A673 (cell line): ENCODE results near the gene SLC25A6. TPM values are rescaled to one million over a fixed set of nuclear protein-coding genes. Genes with fewer than 3 reads are reported as not detected.
"Not testable (repeated sequence)": the region's sequence is repeated elsewhere in the genome, so short reads cannot be mapped to it uniquely, and the experiment has no call there.

Experiments used
- BruUV-seq: library from RNA; stranded (reverse); fragments of 400-500 nt; replicated peaks from 2 replicates; lab custom pipeline; 2021; lab: Mats Ljungman, UMichigan
- CTCF ChIA-PET: fragments of 300-600 bp; sonication (Branson Sonifier 250); formaldehyde crosslinking; loops from one replicate; lab custom pipeline; 2022; ENCODE audit warnings: antibody characterized with exemption; lab: Charles Lee
- POLR2A ChIA-PET: fragments of 300-600 bp; sonication (Branson Sonifier 250); formaldehyde crosslinking; loops from one replicate; lab custom pipeline; 2022; ENCODE audit warnings: antibody characterized with exemption; ENCODE audit not compliant: low non-redundant PET; lab: Charles Lee
- DNase-seq: peaks from one replicate; pipeline ENCODE4 v3.0.0-alpha.2; 2015; ENCODE audit warnings: low spot score
- H3K27ac ChIP-seq: fragments of 200-600 bp; sonication (generic); 2 replicates; pipeline ENCODE4 v1.5.1; 2016; ENCODE audit warnings: mixed run types, low read depth, mild to moderate bottlenecking, mixed read lengths, antibody characterized with exemption, low read length; ENCODE audit not compliant: poor library complexity, severe bottlenecking
- H3K27me3 ChIP-seq: fragments of 200-600 bp; sonication (generic); replicated peaks from 2 replicates; pipeline ENCODE4 v1.6.1; 2017; ENCODE audit warnings: mixed run types, low read depth, mild to moderate bottlenecking, mixed read lengths, antibody characterized with exemption, low read length; ENCODE audit not compliant: insufficient read depth, poor library complexity
- H3K36me3 ChIP-seq: fragments of 200-600 bp; sonication (generic); 2 replicates; pipeline ENCODE4 v1.6.1; 2016; ENCODE audit warnings: mixed run types, mild to moderate bottlenecking, mixed read lengths, antibody characterized with exemption, low read length; ENCODE audit not compliant: insufficient read depth, poor library complexity, severe bottlenecking
- H3K4me1 ChIP-seq: fragments of 200-600 bp; sonication (generic); 2 replicates; pipeline ENCODE4 v1.6.1; 2017; ENCODE audit warnings: mixed run types, mild to moderate bottlenecking, mixed read lengths, antibody characterized with exemption, low read length; ENCODE audit not compliant: insufficient read depth, poor library complexity, severe bottlenecking
- H3K4me3 ChIP-seq: fragments of 200-600 bp; sonication (generic); 2 replicates; pipeline ENCODE4 v1.5.1; 2016; ENCODE audit warnings: low read depth, mixed run types, mild to moderate bottlenecking, mixed read lengths, low read length; ENCODE audit not compliant: poor library complexity, severe bottlenecking
- H3K9me3 ChIP-seq: fragments of 200-600 bp; sonication (generic); 2 replicates; pipeline ENCODE4 v1.6.1; 2016; ENCODE audit warnings: mixed run types, low read depth, mild to moderate bottlenecking, mixed read lengths, antibody characterized with exemption, low read length; ENCODE audit not compliant: poor library complexity, severe bottlenecking
- CTCF ChIP-seq: fragments of 300-800, 200-600 bp; sonication (generic); conservative IDR thresholded peaks from 2 replicates; pipeline ENCODE4 v1.5.1; 2017; ENCODE audit warnings: low read depth, mild to moderate bottlenecking, antibody characterized with exemption, low read length, moderate library complexity, mixed read lengths
- EZH2 ChIP-seq: fragments of 200-600 bp; sonication (generic); IDR thresholded peaks from 2 replicates; pipeline ENCODE4 v1.6.1; 2017; ENCODE audit warnings: borderline replicate concordance, low read depth, mild to moderate bottlenecking, mixed read lengths, antibody characterized with exemption, low read length; ENCODE audit not compliant: poor library complexity, severe bottlenecking
- intact Hi-C: fragments of 100-400 bp; cut with micrococcal nuclease; formaldehyde crosslinking; loops from one replicate; pipeline ENCODE4 v1.10.0; 2022; ENCODE audit not compliant: unreplicated experiment
- total RNA-seq: library from RNA; stranded (reverse); gene quantifications from 2 replicates; pipeline ENCODE4 v1.2.3, GENCODE V29; 2021

Gene SLC25A6
- total RNA-seq, 1 experiment from 2014 or later: 423 TPM

GRCh38 chrX:1412551-1413161 is 20.7 kb upstream of the SLC25A6 start:
- no peaks in the 10 kb centered on the region for H3K9me3 ChIP-seq
- POLR2A ChIA-PET: no interaction called here
- no TSS peak for BruUV-seq
- CTCF ChIA-PET: no interaction called here
- intact Hi-C loops: no loop called here
- no peaks in the 10 kb centered on the region for H3K4me1 ChIP-seq
- TF ChIP-seq EZH2 (no peak), CTCF (no peak)
- no peak overlapping the region for H3K27ac ChIP-seq
- peaks cover 36% of the 10 kb centered on the region for H3K36me3 ChIP-seq
- no peak overlapping the region for H3K4me3 ChIP-seq
- no peak for DNase-seq
- H3K27me3 ChIP-seq: no peaks in the 10 kb centered on the region

- TF ChIP-seq EZH2 (no peak), CTCF (no peak)
- H3K27ac ChIP-seq: no peak overlapping the region
- H3K36me3 ChIP-seq: peaks cover 45% of the 10 kb centered on the region
- no peak overlapping the region for H3K4me3 ChIP-seq
- H3K27me3 ChIP-seq: no peaks in the 10 kb centered on the region
- CTCF ChIA-PET: no interaction called here
- H3K9me3 ChIP-seq: no peaks in the 10 kb centered on the region
- H3K4me1 ChIP-seq: no peaks in the 10 kb centered on the region
- DNase-seq: no peak
- POLR2A ChIA-PET: no interaction called here
- no TSS peak for BruUV-seq
- intact Hi-C loops: no loop called here
These were observed 19.4 kb upstream of the SLC25A6 start for GRCh38 chrX:1411326-1411725.

DNA sequence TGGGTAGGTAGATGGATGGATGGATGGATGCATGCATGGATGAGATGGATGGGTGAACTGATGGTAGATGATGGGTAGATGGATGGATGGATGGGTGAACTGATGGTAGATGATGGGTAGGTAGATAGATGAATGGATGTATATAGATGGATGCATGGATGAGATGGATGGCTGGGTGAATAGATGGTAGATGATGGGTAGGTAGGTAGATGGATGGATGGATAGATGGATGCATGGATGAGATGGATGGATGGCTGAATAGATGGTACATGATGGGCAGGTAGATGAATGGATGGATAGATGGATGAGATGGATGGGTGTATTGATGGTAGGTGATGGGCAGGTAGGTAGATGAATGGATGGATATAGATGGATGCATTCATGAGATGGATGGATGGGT is 15.1 kb upstream of the SLC25A6 start:
- Histone ChIP-seq H3K4me1 (no peaks in the 10 kb centered on the region), H3K27ac (no peak overlapping the region), H3K27me3 (no peaks in the 10 kb centered on the region), H3K9me3 (no peaks in the 10 kb centered on the region), H3K36me3 (peaks cover 53% of the 10 kb centered on the region), H3K4me3 (no peak overlapping the region)
- DNase-seq: no peak
- intact Hi-C loops: no loop called here
- BruUV-seq: no TSS peak
- ChIA-PET POLR2A (no interaction called here), CTCF (no interaction called here)
- TF ChIP-seq CTCF (no peak), EZH2 (no peak)

DNA sequence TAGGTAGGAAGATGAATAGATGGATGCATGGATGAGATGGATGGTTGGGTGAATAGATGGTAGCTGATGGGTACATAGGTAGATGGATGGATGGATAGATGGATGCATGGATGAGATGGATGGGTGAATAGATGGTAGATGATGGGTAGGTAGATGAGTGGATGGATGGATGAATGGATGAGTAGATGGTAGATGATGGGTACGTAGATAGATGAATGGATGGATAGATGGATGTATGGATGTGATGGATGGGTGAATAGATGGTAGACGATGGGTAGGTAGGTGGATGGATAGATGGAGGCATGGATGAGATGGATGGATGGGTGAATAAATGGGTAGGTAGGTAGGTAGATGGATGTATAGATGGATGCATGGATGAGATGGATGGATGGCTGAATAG is 13.9 kb upstream of the SLC25A6 start:
- BruUV-seq, H3K4me1 ChIP-seq, H3K9me3 ChIP-seq, H3K4me3 ChIP-seq, POLR2A ChIA-PET, H3K27ac ChIP-seq, H3K27me3 ChIP-seq, intact Hi-C loops, DNase-seq, CTCF ChIA-PET: not testable (repeated sequence)
- peaks cover 55% of the 10 kb centered on the region for H3K36me3 ChIP-seq

DNA sequence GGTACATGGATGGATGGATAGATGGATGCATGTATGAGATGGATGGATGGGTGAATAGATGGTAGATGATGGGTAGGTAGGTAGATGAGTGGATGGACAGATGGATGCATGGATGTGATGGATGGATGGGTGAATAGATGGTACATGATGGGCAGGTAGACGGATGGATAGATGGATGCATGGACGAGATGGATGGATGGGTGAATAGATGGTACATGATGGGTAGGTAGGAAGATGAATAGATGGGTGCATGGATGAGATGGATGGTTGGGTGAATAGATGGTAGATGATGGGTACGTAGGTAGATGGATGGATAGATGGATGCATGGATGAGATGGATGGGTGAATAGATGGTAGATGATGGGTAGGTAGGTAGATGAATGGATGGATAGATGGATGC is 12.0 kb upstream of the SLC25A6 start:
- DNase-seq, intact Hi-C loops, H3K4me3 ChIP-seq, H3K27ac ChIP-seq, POLR2A ChIA-PET, BruUV-seq, H3K9me3 ChIP-seq, H3K27me3 ChIP-seq, CTCF ChIA-PET, H3K4me1 ChIP-seq: not testable (repeated sequence)
- peaks cover 63% of the 10 kb centered on the region for H3K36me3 ChIP-seq
